Measurements from ENCODE around the gene ZBTB39.

DNA sequence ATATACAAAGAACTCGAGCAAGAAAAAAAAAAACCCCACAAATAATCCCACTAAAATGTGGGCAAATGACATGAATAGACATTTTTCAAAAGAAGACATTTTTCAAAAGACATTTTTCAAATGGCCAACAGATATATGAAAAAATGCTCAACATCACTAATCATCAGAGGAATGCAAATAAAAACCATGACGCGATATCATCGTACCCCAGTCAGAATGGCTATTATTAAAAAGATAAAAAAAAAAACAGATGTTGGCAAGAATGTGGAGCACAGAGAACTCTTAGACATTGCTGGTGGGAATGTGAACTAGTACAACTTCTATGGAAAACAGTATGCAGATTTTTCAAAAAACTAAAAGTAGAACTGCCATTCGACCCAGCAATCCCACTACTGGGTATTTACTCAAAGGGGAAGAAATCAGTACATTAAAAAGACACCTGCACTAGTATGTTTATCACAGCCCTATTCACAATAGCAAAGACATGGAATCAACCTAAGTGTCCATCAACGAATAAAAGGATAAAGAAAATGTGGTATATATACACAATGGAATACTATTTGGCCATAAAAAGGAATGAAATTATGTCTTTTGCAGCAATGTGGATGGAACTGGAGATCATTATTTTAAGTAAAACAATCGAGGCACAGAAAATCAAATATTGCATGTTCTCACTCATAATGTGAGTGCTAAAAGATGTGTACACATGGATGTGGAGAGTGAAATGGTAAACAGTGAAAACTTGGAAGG, 16.3 kb downstream of the ZBTB39 start:
- no peak for TF ChIP-seq POLR2AphosphoS5 (IDR thresholded peaks at IDR 0.05; ENCODE audit: low read depth)
- TF ChIP-seq, protein P1, sequence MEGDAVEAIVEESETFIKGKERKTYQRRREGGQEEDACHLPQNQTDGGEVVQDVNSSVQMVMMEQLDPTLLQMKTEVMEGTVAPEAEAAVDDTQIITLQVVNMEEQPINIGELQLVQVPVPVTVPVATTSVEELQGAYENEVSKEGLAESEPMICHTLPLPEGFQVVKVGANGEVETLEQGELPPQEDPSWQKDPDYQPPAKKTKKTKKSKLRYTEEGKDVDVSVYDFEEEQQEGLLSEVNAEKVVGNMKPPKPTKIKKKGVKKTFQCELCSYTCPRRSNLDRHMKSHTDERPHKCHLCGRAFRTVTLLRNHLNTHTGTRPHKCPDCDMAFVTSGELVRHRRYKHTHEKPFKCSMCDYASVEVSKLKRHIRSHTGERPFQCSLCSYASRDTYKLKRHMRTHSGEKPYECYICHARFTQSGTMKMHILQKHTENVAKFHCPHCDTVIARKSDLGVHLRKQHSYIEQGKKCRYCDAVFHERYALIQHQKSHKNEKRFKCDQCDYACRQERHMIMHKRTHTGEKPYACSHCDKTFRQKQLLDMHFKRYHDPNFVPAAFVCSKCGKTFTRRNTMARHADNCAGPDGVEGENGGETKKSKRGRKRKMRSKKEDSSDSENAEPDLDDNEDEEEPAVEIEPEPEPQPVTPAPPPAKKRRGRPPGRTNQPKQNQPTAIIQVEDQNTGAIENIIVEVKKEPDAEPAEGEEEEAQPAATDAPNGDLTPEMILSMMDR (IDR thresholded peaks at IDR 0.05; ENCODE audit: insufficient read depth, low read length): no peak
- TF ChIP-seq GABPA (IDR thresholded peaks at IDR 0.05; ENCODE audit: low read depth): no peak
- no peak for TF ChIP-seq SPI1 (IDR thresholded peaks at IDR 0.05; ENCODE audit: borderline replicate concordance, low read depth)
